HL-60/S4 (cell line): ENCODE measurements around the gene BBS2.

Source experiments
- in situ Hi-C: fragments of 300-500 bp; cut with MboI; formaldehyde crosslinking; loops from 2 replicates; pipeline ENCODE4 v1.14.3; 2022; ENCODE audit warnings: low sequenced_read_pairs

BBS2 gene

GRCh38 chr16:56479469-56479868 lies 40.4 kb downstream of the BBS2 start:
- in situ Hi-C loops = no loop called here

GRCh38 chr16:56478281-56479049 lies 41.4 kb downstream of the BBS2 start:
- in situ Hi-C loops = no loop called here

GRCh38 chr16:56477096-56477878 lies 42.5 kb downstream of the BBS2 start:
- in situ Hi-C loops = no loop called here

- in situ Hi-C loops = no loop called here
Measured at GRCh38 chr16:56475201-56475600, 44.6 kb downstream of the BBS2 start.

- in situ Hi-C loops = no loop called here
Measured at GRCh38 chr16:56470666-56471065, 49.2 kb downstream of the BBS2 start.

GRCh38 chr16:56470232-56470631 lies 49.6 kb downstream of the BBS2 start:
- in situ Hi-C loops = no loop called here

GRCh38 chr16:56469748-56470147 lies 50.1 kb downstream of the BBS2 start:
- in situ Hi-C loops = no loop called here

GRCh38 chr16:56468800-56469199 lies 51.0 kb downstream of the BBS2 start:
- in situ Hi-C loops = no loop called here

- in situ Hi-C loops = no loop called here
Measured at GRCh38 chr16:56466344-56466743, 53.5 kb downstream of the BBS2 start.

GRCh38 chr16:56463153-56463552 lies 56.7 kb downstream of the BBS2 start:
- in situ Hi-C loops = no loop called here

- in situ Hi-C loops = no loop called here
Measured at GRCh38 chr16:56462064-56462796, 57.6 kb downstream of the BBS2 start.

- in situ Hi-C loops = no loop called here
Measured at GRCh38 chr16:56460101-56460500, 59.7 kb downstream of the BBS2 start.

GRCh38 chr16:56457927-56458470 lies 61.8 kb downstream of the BBS2 start:
- in situ Hi-C loops = no loop called here

GRCh38 chr16:56451753-56452689 lies 67.8 kb downstream of the BBS2 start:
- in situ Hi-C loops = no loop called here

- in situ Hi-C loops = no loop called here
Measured at GRCh38 chr16:56450986-56451752, 68.7 kb downstream of the BBS2 start, which contains the start of the genes NUDT21 and OGFOD1. NUDT21 (minus strand) TSS chr16:56451332; CDS start chr16:56451202, 130 bp downstream. OGFOD1 (plus strand) TSS chr16:56451554; CDS start chr16:56451613, 59 bp downstream.

GRCh38 chr16:56450275-56450985 lies 69.4 kb downstream of the BBS2 start:
- in situ Hi-C loops = no loop called here

GRCh38 chr16:56448005-56448404 lies 71.8 kb downstream of the BBS2 start:
- in situ Hi-C loops = no loop called here

GRCh38 chr16:56447286-56447685 lies 72.5 kb downstream of the BBS2 start:
- in situ Hi-C loops = no loop called here

GRCh38 chr16:56438038-56438437 lies 81.8 kb downstream of the BBS2 start:
- in situ Hi-C loops = no loop called here
